Measurements from ENCODE around the gene ABCC4. TPM values are rescaled to one million over a fixed set of nuclear protein-coding genes. Genes with fewer than 3 reads are reported as not detected.

Gene ABCC4
- total RNA-seq, 1 donor: 11.8 TPM

GRCh38 chr13:95099541-95099940 lies 201.7 kb downstream of the ABCC4 start:
- Histone ChIP-seq H3K27me3 (ENCODE audit: insufficient read depth, low read length) (no peaks in the 10 kb centered on the region), H3K4me3 (ENCODE audit: low read length) (no peak overlapping the region), H3K4me1 (ENCODE audit: insufficient read depth, low read length) (no peaks in the 10 kb centered on the region), H3K9me3 (ENCODE audit: low read depth, low read length) (peaks cover 5% of the 10 kb centered on the region)

GRCh38 chr13:95098916-95099315 lies 202.3 kb downstream of the ABCC4 start:
- Histone ChIP-seq H3K27me3 (ENCODE audit: insufficient read depth, low read length) (no peaks in the 10 kb centered on the region), H3K4me3 (ENCODE audit: low read length) (no peak overlapping the region), H3K9me3 (ENCODE audit: low read depth, low read length) (peaks cover 5% of the 10 kb centered on the region), H3K4me1 (ENCODE audit: insufficient read depth, low read length) (no peaks in the 10 kb centered on the region)

DNA sequence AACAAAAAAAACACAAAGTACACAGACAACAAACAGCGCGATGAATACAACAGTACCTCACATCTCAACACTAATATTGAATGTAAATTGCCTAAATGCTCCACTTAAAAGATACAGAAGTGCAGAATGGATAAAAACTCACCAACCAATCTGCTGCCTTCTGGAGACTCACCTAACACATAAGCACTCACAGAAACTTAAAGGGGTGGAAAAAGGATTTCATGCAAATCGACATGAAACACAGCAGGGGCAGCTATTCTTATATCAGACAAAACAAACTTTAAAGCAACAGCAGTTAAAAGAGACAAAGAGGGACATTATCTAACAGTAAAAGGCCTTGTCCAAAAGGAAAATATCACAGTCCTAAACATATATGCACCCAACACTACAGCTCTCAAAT lies 209.5 kb downstream of the ABCC4 start:
- H3K9me3 ChIP-seq (ENCODE audit: low read depth, low read length): no peaks in the 10 kb centered on the region
- no peak overlapping the region for H3K4me3 ChIP-seq (ENCODE audit: low read length)
- H3K4me1 ChIP-seq (ENCODE audit: insufficient read depth, low read length): no peaks in the 10 kb centered on the region
- no peaks in the 10 kb centered on the region for H3K27me3 ChIP-seq (ENCODE audit: insufficient read depth, low read length)

GRCh38 chr13:95087746-95088305 lies 213.4 kb downstream of the ABCC4 start:
- H3K9me3 ChIP-seq (ENCODE audit: low read depth, low read length): no peaks in the 10 kb centered on the region
- no peaks in the 10 kb centered on the region for H3K4me1 ChIP-seq (ENCODE audit: insufficient read depth, low read length)
- no peak overlapping the region for H3K4me3 ChIP-seq (ENCODE audit: low read length)
- H3K27me3 ChIP-seq (ENCODE audit: insufficient read depth, low read length): no peaks in the 10 kb centered on the region

- Histone ChIP-seq H3K9me3 (ENCODE audit: low read depth, low read length) (no peaks in the 10 kb centered on the region), H3K27me3 (ENCODE audit: insufficient read depth, low read length) (no peaks in the 10 kb centered on the region), H3K4me3 (ENCODE audit: low read length) (no peak overlapping the region), H3K4me1 (ENCODE audit: insufficient read depth, low read length) (no peaks in the 10 kb centered on the region)
Measured at GRCh38 chr13:95086761-95087160, 214.5 kb downstream of the ABCC4 start.

DNA sequence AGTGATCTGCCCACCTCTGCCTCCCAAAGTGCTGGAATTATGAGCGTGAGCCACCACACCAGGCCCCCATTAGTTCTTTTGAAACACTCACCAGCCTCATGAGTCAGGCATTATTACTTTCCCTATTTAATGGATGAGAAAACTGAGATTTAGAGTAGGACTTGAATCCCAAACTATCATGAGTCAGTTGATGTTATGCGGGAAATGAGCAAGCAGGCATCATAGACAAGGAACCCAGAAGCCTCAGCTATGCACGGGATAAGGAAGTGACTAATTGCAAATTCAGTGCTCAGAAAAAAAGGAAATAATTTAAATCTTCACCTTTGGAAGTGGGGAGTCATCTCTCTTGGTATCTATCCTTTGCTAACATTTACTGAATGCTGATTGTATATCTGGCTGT lies 217.5 kb downstream of the ABCC4 start:
- H3K9me3 ChIP-seq (ENCODE audit: low read depth, low read length): no peaks in the 10 kb centered on the region
- no peaks in the 10 kb centered on the region for H3K27me3 ChIP-seq (ENCODE audit: insufficient read depth, low read length)
- H3K4me3 ChIP-seq (ENCODE audit: low read length): no peak overlapping the region
- H3K4me1 ChIP-seq (ENCODE audit: insufficient read depth, low read length): no peaks in the 10 kb centered on the region

GRCh38 chr13:95083066-95083465 lies 218.2 kb downstream of the ABCC4 start:
- Histone ChIP-seq H3K4me3 (ENCODE audit: low read length) (no peak overlapping the region), H3K4me1 (ENCODE audit: insufficient read depth, low read length) (no peaks in the 10 kb centered on the region), H3K27me3 (ENCODE audit: insufficient read depth, low read length) (no peaks in the 10 kb centered on the region), H3K9me3 (ENCODE audit: low read depth, low read length) (no peaks in the 10 kb centered on the region)

DNA sequence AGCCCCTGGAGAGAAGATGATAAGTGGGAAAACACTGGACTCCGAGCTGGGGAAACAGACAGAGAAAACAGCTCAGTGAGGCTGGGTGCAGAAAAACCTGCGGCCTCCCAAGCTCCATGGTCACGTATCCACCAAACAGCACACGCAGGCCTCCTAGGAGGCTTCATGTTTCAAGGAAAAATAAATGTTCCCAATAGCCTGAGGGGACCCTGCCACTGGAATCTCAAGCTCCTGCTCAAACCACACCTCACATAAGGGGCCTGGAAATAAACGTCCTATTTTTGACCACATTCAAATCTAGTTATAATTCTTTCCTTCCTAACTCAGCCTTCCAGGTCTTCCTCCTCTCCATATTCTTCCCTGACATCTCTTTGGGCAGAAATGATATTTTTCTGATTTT lies 225.7 kb downstream of the ABCC4 start:
- H3K4me3 ChIP-seq (ENCODE audit: low read length): no peak overlapping the region
- no peaks in the 10 kb centered on the region for H3K9me3 ChIP-seq (ENCODE audit: low read depth, low read length)
- no peaks in the 10 kb centered on the region for H3K27me3 ChIP-seq (ENCODE audit: insufficient read depth, low read length)
- no peaks in the 10 kb centered on the region for H3K4me1 ChIP-seq (ENCODE audit: insufficient read depth, low read length)

- no peaks in the 10 kb centered on the region for H3K27me3 ChIP-seq (ENCODE audit: insufficient read depth, low read length)
- H3K4me3 ChIP-seq (ENCODE audit: low read length): no peak overlapping the region
- no peaks in the 10 kb centered on the region for H3K4me1 ChIP-seq (ENCODE audit: insufficient read depth, low read length)
- no peaks in the 10 kb centered on the region for H3K9me3 ChIP-seq (ENCODE audit: low read depth, low read length)
Measured at GRCh38 chr13:95074820-95075219, 226.4 kb downstream of the ABCC4 start.

- no peaks in the 10 kb centered on the region for H3K27me3 ChIP-seq (ENCODE audit: insufficient read depth, low read length)
- H3K9me3 ChIP-seq (ENCODE audit: low read depth, low read length): no peaks in the 10 kb centered on the region
- no peaks in the 10 kb centered on the region for H3K4me1 ChIP-seq (ENCODE audit: insufficient read depth, low read length)
- H3K4me3 ChIP-seq (ENCODE audit: low read length): no peak overlapping the region
Measured at GRCh38 chr13:95073747-95074311, 227.4 kb downstream of the ABCC4 start.

DNA sequence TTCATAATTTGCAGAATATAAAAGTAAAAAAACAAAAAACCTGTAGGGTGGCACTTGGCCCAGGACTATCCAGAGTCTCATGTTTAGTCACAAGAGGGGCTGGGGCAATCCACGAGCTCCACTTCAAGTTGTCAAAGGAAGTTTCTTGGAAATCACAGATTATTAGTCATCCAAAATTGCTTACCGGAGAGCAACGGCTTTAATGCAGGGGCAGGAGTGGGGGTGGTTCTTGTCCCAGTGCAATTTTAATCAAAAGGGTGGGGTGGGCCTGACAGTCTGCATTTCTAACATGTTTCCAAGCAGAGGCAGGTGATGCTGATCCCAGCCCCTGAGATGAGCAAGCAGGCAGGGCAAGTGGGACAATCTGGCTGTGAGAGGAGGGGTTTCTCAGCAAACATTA lies 233.9 kb downstream of the ABCC4 start:
- H3K4me3 ChIP-seq (ENCODE audit: low read length): no peak overlapping the region
- no peaks in the 10 kb centered on the region for H3K4me1 ChIP-seq (ENCODE audit: insufficient read depth, low read length)
- H3K9me3 ChIP-seq (ENCODE audit: low read depth, low read length): no peaks in the 10 kb centered on the region
- no peaks in the 10 kb centered on the region for H3K27me3 ChIP-seq (ENCODE audit: insufficient read depth, low read length)

DNA sequence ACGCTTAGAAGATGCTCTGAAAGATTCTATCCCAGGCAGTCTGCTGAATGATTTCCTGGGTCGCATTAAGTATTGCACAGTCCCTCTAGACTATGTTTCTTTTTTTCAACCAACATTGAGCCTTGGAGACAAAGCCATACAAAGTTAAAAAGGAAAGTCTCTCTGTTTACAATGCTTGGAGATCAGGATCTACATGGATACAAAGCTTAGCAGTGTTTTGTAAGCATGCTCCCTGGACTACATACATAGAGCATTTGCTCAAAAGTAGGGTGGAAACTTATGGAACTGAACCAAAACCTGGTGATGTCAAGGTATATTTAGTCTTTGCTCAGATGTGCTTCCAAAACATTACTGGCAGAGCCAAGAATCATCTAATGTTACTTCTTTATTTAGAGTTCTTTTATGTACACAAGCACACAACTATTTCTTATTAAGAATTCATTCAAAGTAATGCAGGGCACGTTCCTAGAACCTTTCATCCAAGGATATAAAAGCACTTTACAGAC lies 241.2 kb downstream of the ABCC4 start:
- H3K27me3 ChIP-seq (ENCODE audit: insufficient read depth, low read length): no peaks in the 10 kb centered on the region
- H3K9me3 ChIP-seq (ENCODE audit: low read depth, low read length): no peaks in the 10 kb centered on the region
- no peaks in the 10 kb centered on the region for H3K4me1 ChIP-seq (ENCODE audit: insufficient read depth, low read length)
- H3K4me3 ChIP-seq (ENCODE audit: low read length): no peak overlapping the region

DNA sequence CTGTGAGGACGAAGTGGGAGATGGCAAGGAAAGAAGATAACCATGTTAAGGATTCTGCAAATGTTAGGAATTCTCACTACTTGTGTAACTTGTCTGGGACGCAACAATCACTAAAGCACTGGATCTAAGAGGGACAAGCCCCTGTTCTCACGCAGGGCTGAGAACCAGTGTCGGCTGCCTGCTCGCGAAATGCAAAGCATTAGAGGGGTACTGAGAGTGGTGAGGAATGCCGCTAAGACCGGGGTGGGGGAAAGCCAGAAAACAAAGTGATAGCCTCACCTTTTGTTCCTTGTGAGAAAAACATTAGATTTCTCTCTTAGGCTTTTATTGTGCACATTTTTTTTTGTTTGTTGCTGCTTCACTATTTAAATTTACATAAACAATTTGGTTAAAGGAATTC lies 241.9 kb downstream of the ABCC4 start:
- H3K4me1 ChIP-seq (ENCODE audit: insufficient read depth, low read length): no peaks in the 10 kb centered on the region
- no peaks in the 10 kb centered on the region for H3K27me3 ChIP-seq (ENCODE audit: insufficient read depth, low read length)
- H3K9me3 ChIP-seq (ENCODE audit: low read depth, low read length): no peaks in the 10 kb centered on the region
- H3K4me3 ChIP-seq (ENCODE audit: low read length): no peak overlapping the region

DNA sequence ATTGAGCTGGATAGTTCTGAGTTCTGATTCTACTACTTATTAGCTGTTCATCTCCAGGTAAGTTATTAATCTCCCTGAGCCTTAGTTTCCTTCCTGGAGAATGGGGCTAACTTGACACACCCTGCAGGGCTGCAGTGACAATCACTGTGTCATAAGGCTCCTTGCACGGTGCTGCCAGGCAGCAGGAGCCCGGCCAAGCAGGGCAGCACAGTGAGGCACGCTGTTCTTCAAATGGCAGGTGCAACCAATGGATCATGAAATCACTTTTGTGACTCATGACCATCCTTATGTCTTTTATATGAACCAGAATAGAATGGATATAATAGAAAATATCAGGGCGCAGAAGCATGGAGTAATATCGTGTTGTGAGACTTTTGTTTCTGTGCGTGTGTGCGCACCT lies 242.6 kb downstream of the ABCC4 start:
- H3K4me1 ChIP-seq (ENCODE audit: insufficient read depth, low read length): no peaks in the 10 kb centered on the region
- H3K4me3 ChIP-seq (ENCODE audit: low read length): no peak overlapping the region
- no peaks in the 10 kb centered on the region for H3K9me3 ChIP-seq (ENCODE audit: low read depth, low read length)
- H3K27me3 ChIP-seq (ENCODE audit: insufficient read depth, low read length): no peaks in the 10 kb centered on the region

- H3K4me1 ChIP-seq (ENCODE audit: insufficient read depth, low read length): no peaks in the 10 kb centered on the region
- no peak overlapping the region for H3K4me3 ChIP-seq (ENCODE audit: low read length)
- no peaks in the 10 kb centered on the region for H3K9me3 ChIP-seq (ENCODE audit: low read depth, low read length)
- no peaks in the 10 kb centered on the region for H3K27me3 ChIP-seq (ENCODE audit: insufficient read depth, low read length)
Measured at GRCh38 chr13:95056266-95056665, 245.0 kb downstream of the ABCC4 start.
